Subcutaneous adipose tissue (tissue), 4 donors: Measurements from ENCODE around the gene GSTO2. TPM values are rescaled to one million over a fixed set of nuclear protein-coding genes. Genes with fewer than 3 reads are reported as not detected.

Experiments
- CTCF ChIP-seq: fragments of 450-650 bp; IDR thresholded peaks from one replicate; pipeline ENCODE4 v1.5.1; 2016; ENCODE audit warnings: low read depth, mild to moderate bottlenecking, control low read depth, antibody characterized with exemption, moderate library complexity
- total RNA-seq, 4 donors: library from RNA; depleted of rRNA; stranded (reverse); fragments of >200 nt; gene quantifications; one replicate each; pipeline ENCODE4 v1.1.0, GENCODE V29; 2016

Gene GSTO2
- total RNA-seq, 4 donors from 2014 or later: 0.82 to 1.1 TPM; not detected in 2

- TF ChIP-seq CTCF: no peak
These were observed 62.3 kb downstream of the GSTO2 start for GRCh38 chr10:104331208-104331838.

GRCh38 chr10:104332243-104333031 lies 63.5 kb downstream of the GSTO2 start:
- no peak for TF ChIP-seq CTCF

GRCh38 chr10:104333032-104333727 lies 64.2 kb downstream of the GSTO2 start:
- TF ChIP-seq CTCF: no peak

- no peak for TF ChIP-seq CTCF
These were observed 64.9 kb downstream of the GSTO2 start for GRCh38 chr10:104333728-104334373.

GRCh38 chr10:104334561-104334960 lies 65.6 kb downstream of the GSTO2 start:
- TF ChIP-seq CTCF: no peak

- no peak for TF ChIP-seq CTCF
These were observed 66.1 kb downstream of the GSTO2 start for GRCh38 chr10:104334965-104335650.
